GM12878 (cell line): ENCODE data around the gene ME3. TPM values are rescaled to one million over a fixed set of nuclear protein-coding genes. Genes with fewer than 3 reads are reported as not detected.

ENCODE experiments used
- ZNF274 ChIP-seq: IDR thresholded peaks from one replicate; pipeline ENCODE4 v1.8.0; 2011; ENCODE audit not compliant: insufficient read length, insufficient read depth
- polyA plus RNA-seq, 11 experiments: library from polyadenylated mRNA; depleted of rRNA in 4 of 11; unstranded in 6 of 11; stranded (reverse) in 5 of 11; fragments of >200 nt; fragmentation: Nextera tagmentation in 4 of 11; fragmentation: Illumina TruSeq in 1 of 11; extraction: Ambion mirVana in 4 of 11; extraction: Trizol in 1 of 11; gene quantifications; 1 replicate in 1 of 11; 2 replicates in 10 of 11; pipeline versions ENCODE4 v1.2.1 to v1.2.3, GENCODE V29; 2011 to 2016; ENCODE audit warnings: inconsistent platforms in 2 of 11, missing spikeins in 2 of 11, low read depth in 1 of 11
- total RNA-seq, 4 experiments: library from RNA; depleted of rRNA in 3 of 4; stranded (reverse); fragments of >200 nt in 3 of 4; fragmentation: Illumina TruSeq in 1 of 4; extraction: Trizol in 1 of 4; gene quantifications; 2 replicates each; pipeline versions ENCODE4 v1.2.1 to v1.2.3, GENCODE V29; 2013 to 2021
- TF ChIP-seq, protein P1 (sequence below): fragments of 450-650 bp; IDR thresholded peaks from 2 replicates; pipeline ENCODE4 v1.6.1; 2018; ENCODE audit warnings: mild to moderate bottlenecking, low read depth, moderate library complexity; ENCODE audit not compliant: partially characterized antibody
- TF ChIP-seq, protein P2 (sequence below): IDR thresholded peaks from 2 replicates; pipeline ENCODE4 v1.6.1; 2012; ENCODE audit warnings: improper control_type of control experiment, low read depth, low read length; ENCODE audit not compliant: insufficient replicate concordance

The ME3 gene
- total and polyA plus RNA-seq, 10 of the 15 experiments (the other 5 are each of a cell fraction or from before 2014, with no cell fraction given), result 0.06 to 0.40 (median 0.19) TPM; not detected in 2

DNA sequence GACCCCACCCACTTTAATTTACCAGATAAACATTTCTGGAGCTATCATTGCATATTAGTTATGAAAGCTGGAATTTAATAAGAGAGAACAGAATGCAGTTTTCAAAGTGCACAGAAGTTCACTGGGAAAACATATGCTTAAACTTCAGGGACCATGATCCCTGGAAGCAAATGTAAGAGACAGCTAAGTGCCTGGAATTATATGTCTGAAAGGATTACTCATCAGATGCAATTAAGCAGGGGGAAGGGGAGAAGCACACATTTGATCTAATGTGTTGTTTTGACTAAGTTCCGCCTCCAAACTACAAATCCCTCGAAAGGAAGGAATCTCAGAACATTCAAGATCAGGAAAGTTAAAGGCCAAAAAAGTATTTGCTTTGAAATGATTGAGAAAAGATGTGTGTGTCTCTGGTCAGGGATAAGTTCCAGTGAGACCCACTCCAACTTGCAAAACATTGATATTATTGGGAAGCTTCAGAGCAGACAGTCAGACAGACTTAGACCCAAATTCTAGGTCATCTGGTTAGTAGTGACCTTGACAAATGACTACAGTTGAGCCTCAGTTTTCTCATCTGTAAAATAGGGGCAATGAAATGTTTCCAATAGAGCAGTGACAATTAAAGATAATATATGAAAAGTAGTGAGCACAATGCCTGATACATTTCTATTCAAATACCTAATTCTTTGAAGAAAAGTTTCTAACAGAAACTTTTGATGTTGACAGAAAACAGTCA, 147.6 kb downstream of the ME3 start (continued):
- TF ChIP-seq, protein P1, sequence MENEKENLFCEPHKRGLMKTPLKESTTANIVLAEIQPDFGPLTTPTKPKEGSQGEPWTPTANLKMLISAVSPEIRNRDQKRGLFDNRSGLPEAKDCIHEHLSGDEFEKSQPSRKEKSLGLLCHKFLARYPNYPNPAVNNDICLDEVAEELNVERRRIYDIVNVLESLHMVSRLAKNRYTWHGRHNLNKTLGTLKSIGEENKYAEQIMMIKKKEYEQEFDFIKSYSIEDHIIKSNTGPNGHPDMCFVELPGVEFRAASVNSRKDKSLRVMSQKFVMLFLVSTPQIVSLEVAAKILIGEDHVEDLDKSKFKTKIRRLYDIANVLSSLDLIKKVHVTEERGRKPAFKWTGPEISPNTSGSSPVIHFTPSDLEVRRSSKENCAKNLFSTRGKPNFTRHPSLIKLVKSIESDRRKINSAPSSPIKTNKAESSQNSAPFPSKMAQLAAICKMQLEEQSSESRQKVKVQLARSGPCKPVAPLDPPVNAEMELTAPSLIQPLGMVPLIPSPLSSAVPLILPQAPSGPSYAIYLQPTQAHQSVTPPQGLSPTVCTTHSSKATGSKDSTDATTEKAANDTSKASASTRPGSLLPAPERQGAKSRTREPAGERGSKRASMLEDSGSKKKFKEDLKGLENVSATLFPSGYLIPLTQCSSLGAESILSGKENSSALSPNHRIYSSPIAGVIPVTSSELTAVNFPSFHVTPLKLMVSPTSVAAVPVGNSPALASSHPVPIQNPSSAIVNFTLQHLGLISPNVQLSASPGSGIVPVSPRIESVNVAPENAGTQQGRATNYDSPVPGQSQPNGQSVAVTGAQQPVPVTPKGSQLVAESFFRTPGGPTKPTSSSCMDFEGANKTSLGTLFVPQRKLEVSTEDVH, result no peak
- TF ChIP-seq, protein P2, sequence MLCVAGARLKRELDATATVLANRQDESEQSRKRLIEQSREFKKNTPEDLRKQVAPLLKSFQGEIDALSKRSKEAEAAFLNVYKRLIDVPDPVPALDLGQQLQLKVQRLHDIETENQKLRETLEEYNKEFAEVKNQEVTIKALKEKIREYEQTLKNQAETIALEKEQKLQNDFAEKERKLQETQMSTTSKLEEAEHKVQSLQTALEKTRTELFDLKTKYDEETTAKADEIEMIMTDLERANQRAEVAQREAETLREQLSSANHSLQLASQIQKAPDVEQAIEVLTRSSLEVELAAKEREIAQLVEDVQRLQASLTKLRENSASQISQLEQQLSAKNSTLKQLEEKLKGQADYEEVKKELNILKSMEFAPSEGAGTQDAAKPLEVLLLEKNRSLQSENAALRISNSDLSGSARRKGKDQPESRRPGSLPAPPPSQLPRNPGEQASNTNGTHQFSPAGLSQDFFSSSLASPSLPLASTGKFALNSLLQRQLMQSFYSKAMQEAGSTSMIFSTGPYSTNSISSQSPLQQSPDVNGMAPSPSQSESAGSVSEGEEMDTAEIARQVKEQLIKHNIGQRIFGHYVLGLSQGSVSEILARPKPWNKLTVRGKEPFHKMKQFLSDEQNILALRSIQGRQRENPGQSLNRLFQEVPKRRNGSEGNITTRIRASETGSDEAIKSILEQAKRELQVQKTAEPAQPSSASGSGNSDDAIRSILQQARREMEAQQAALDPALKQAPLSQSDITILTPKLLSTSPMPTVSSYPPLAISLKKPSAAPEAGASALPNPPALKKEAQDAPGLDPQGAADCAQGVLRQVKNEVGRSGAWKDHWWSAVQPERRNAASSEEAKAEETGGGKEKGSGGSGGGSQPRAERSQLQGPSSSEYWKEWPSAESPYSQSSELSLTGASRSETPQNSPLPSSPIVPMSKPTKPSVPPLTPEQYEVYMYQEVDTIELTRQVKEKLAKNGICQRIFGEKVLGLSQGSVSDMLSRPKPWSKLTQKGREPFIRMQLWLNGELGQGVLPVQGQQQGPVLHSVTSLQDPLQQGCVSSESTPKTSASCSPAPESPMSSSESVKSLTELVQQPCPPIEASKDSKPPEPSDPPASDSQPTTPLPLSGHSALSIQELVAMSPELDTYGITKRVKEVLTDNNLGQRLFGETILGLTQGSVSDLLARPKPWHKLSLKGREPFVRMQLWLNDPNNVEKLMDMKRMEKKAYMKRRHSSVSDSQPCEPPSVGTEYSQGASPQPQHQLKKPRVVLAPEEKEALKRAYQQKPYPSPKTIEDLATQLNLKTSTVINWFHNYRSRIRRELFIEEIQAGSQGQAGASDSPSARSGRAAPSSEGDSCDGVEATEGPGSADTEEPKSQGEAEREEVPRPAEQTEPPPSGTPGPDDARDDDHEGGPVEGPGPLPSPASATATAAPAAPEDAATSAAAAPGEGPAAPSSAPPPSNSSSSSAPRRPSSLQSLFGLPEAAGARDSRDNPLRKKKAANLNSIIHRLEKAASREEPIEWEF, result no peak
- TF ChIP-seq ZNF274, result no peak
